Neural cell (in vitro differentiated cells): Measurements from ENCODE around the gene VWF. TPM values are rescaled to one million over a fixed set of nuclear protein-coding genes. Genes with fewer than 3 reads are reported as not detected.

Experiments
- H2AFZ ChIP-seq: fragments of 200-600, 300-800 bp; sonication (generic), shearing (Covaris generic); 2 replicates; pipeline ENCODE4 v1.6.0; 2014; ENCODE audit warnings: low read depth, mild to moderate bottlenecking, antibody characterized with exemption, low read length, moderate library complexity
- H3F3A ChIP-seq: fragments of 200-600 bp; shearing (Covaris generic); 2 replicates; pipeline ENCODE4 v1.6.1; 2016; ENCODE audit warnings: mild to moderate bottlenecking, moderate library complexity, mixed read lengths, antibody characterized with exemption, low read length; ENCODE audit not compliant: insufficient read depth, poor library complexity, severe bottlenecking
- H3K27ac ChIP-seq: fragments of 200-600, 300-800 bp; sonication (generic), shearing (Covaris generic); 2 replicates; pipeline ENCODE4 v1.5.1; 2014; ENCODE audit warnings: mild to moderate bottlenecking, low read length, moderate library complexity
- H3K27me3 ChIP-seq: fragments of 300-800, 200-600 bp; sonication (generic), shearing (Covaris generic); 2 replicates; pipeline ENCODE4 v1.6.0; 2014; ENCODE audit warnings: mild to moderate bottlenecking, low read depth, low read length, moderate library complexity; ENCODE audit not compliant: insufficient read depth
- H3K36me3 ChIP-seq: fragments of 300-800, 200-600 bp; sonication (generic), shearing (Covaris generic); 2 replicates; pipeline ENCODE4 v1.5.1; 2014; ENCODE audit warnings: mild to moderate bottlenecking, antibody characterized with exemption, low read length, moderate library complexity; ENCODE audit not compliant: insufficient read depth
- H3K4me2 ChIP-seq: fragments of 300-800, 200-600 bp; sonication (generic), shearing (Covaris generic); 2 replicates; pipeline ENCODE4 v1.6.0; 2014; ENCODE audit warnings: mild to moderate bottlenecking, low read length
- H3K4me3 ChIP-seq: fragments of 300-800, 200-600 bp; sonication (generic), shearing (Covaris generic); 2 replicates; pipeline ENCODE4 v1.5.1; 2014; ENCODE audit warnings: mild to moderate bottlenecking, low read length, moderate library complexity
- H3K79me2 ChIP-seq: fragments of 200-600 bp; shearing (Covaris generic); replicated peaks from 2 replicates; pipeline ENCODE4 v1.6.0; 2014; ENCODE audit warnings: mild to moderate bottlenecking, low read length, moderate library complexity; ENCODE audit not compliant: insufficient read depth
- H3K9ac ChIP-seq: fragments of 300-800, 200-600 bp; sonication (generic), shearing (Covaris generic); 2 replicates; pipeline ENCODE4 v1.6.1; 2016; ENCODE audit warnings: mild to moderate bottlenecking, low read length, mixed read lengths
- H3K9me2 ChIP-seq: fragments of 200-600 bp; shearing (Covaris generic); 2 replicates; pipeline ENCODE4 v1.6.1; 2016; ENCODE audit warnings: mild to moderate bottlenecking, low read length, mixed read lengths; ENCODE audit not compliant: insufficient read depth
- H3K9me3 ChIP-seq: fragments of 200-600, 300-800 bp; sonication (generic), shearing (Covaris generic); 2 replicates; pipeline ENCODE4 v1.6.1; 2016; ENCODE audit warnings: mild to moderate bottlenecking, mixed run types, low read length, moderate library complexity, mixed read lengths
- H4K20me1 ChIP-seq: fragments of 200-600 bp; shearing (Covaris generic); 2 replicates; pipeline ENCODE4 v1.6.1; 2016; ENCODE audit warnings: mild to moderate bottlenecking, mixed run types; ENCODE audit not compliant: insufficient read depth
- EP300 ChIP-seq: fragments of 450-650 bp; conservative IDR thresholded peaks from 2 replicates; pipeline ENCODE4 v1.6.1; 2014; ENCODE audit warnings: antibody characterized with exemption, mild to moderate bottlenecking, moderate library complexity; ENCODE audit not compliant: poor library complexity, severe bottlenecking
- EZH2 ChIP-seq: fragments of 200-600, 300-800 bp; shearing (Covaris generic), sonication (generic); IDR thresholded peaks from 2 replicates; pipeline ENCODE4 v1.6.1; 2014; ENCODE audit warnings: antibody characterized with exemption, low read length, borderline replicate concordance, mild to moderate bottlenecking; ENCODE audit not compliant: insufficient read depth, poor library complexity, severe bottlenecking
- MXI1 ChIP-seq: fragments of 450-650 bp; conservative IDR thresholded peaks from 2 replicates; pipeline ENCODE4 v1.6.1; 2014; ENCODE audit warnings: antibody characterized with exemption, mild to moderate bottlenecking; ENCODE audit not compliant: poor library complexity, severe bottlenecking
- POLR2AphosphoS5 ChIP-seq: IDR thresholded peaks from 2 replicates; pipeline ENCODE4 v1.6.1; 2012
- RAD21 ChIP-seq: fragments of 450-650 bp; conservative IDR thresholded peaks from 2 replicates; pipeline ENCODE4 v1.6.1; 2014; ENCODE audit warnings: antibody characterized with exemption, mild to moderate bottlenecking, moderate library complexity
- SMC3 ChIP-seq: fragments of 450-650 bp; conservative IDR thresholded peaks from 2 replicates; pipeline ENCODE4 v1.6.1; 2014; ENCODE audit warnings: antibody characterized with exemption, mild to moderate bottlenecking, moderate library complexity; ENCODE audit not compliant: poor library complexity
- TAF1 ChIP-seq: IDR thresholded peaks from 2 replicates; pipeline ENCODE4 v1.6.1; 2012; ENCODE audit warnings: low read depth
- polyA plus RNA-seq: library from polyadenylated mRNA; depleted of rRNA; stranded (reverse); fragments of >200 nt; gene quantifications from 2 replicates; pipeline ENCODE4 v1.2.3, GENCODE V29; 2014
- TF ChIP-seq, protein P1 (sequence below): fragments of 450-650 bp; IDR thresholded peaks from 2 replicates; pipeline ENCODE4 v1.5.1; 2014; ENCODE audit warnings: antibody characterized with exemption, mild to moderate bottlenecking, moderate library complexity; ENCODE audit not compliant: poor library complexity, severe bottlenecking
- TF ChIP-seq, protein P2 (sequence below): IDR thresholded peaks from 2 replicates; pipeline ENCODE4 v1.6.1; 2012; ENCODE audit warnings: borderline replicate concordance

The VWF gene
- polyA plus RNA-seq, 1 donor from 2014 or later, result not detected

DNA sequence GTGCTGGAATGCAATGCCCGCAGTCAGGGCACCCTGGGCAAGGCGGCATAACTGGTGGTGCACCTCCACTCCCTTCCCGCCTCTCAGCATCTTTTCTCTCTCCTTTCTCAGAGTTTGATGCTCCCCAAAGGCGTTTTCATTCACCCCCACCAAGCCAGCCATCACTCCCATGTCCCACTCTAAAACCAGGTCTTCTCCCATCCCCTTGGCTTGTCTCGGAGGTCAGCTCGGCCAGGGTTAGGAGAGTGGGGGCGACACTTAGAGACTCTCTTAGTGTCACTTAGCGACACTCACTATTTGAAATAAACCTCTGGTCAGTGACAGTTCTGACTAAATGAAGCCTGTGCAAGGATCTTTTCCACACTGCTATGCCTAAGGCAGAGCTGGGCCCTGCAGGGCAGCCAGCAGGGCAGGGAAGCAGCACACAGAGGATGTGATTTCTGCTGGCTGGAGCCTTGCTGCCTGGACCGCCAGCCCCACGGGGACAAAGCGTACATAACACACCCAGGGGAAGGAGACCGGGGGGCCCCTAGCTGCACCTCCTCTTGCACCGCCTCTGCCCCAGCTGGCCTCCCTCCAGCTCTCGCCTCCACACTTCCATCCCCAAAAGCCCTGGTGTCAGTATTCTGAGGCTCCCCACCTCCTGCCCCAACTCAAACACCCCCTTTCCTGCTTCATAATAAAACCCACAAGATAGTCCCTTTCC is 64.5 kb downstream of the VWF start:
- no peaks in the 10 kb centered on the region for H3K79me2 ChIP-seq
- no peaks in the 10 kb centered on the region for H3K27me3 ChIP-seq
- no peak overlapping the region for H3K9ac ChIP-seq
- H4K20me1 ChIP-seq, result no peaks in the 10 kb centered on the region
- H2AFZ ChIP-seq, result no peak overlapping the region
- TF ChIP-seq SMC3 (no peak), EP300 (no peak), TAF1 (no peak), MXI1 (no peak), RAD21 (no peak), EZH2 (no peak)
- TF ChIP-seq, protein P1, sequence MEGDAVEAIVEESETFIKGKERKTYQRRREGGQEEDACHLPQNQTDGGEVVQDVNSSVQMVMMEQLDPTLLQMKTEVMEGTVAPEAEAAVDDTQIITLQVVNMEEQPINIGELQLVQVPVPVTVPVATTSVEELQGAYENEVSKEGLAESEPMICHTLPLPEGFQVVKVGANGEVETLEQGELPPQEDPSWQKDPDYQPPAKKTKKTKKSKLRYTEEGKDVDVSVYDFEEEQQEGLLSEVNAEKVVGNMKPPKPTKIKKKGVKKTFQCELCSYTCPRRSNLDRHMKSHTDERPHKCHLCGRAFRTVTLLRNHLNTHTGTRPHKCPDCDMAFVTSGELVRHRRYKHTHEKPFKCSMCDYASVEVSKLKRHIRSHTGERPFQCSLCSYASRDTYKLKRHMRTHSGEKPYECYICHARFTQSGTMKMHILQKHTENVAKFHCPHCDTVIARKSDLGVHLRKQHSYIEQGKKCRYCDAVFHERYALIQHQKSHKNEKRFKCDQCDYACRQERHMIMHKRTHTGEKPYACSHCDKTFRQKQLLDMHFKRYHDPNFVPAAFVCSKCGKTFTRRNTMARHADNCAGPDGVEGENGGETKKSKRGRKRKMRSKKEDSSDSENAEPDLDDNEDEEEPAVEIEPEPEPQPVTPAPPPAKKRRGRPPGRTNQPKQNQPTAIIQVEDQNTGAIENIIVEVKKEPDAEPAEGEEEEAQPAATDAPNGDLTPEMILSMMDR, result no peak
- TF ChIP-seq, protein P2, sequence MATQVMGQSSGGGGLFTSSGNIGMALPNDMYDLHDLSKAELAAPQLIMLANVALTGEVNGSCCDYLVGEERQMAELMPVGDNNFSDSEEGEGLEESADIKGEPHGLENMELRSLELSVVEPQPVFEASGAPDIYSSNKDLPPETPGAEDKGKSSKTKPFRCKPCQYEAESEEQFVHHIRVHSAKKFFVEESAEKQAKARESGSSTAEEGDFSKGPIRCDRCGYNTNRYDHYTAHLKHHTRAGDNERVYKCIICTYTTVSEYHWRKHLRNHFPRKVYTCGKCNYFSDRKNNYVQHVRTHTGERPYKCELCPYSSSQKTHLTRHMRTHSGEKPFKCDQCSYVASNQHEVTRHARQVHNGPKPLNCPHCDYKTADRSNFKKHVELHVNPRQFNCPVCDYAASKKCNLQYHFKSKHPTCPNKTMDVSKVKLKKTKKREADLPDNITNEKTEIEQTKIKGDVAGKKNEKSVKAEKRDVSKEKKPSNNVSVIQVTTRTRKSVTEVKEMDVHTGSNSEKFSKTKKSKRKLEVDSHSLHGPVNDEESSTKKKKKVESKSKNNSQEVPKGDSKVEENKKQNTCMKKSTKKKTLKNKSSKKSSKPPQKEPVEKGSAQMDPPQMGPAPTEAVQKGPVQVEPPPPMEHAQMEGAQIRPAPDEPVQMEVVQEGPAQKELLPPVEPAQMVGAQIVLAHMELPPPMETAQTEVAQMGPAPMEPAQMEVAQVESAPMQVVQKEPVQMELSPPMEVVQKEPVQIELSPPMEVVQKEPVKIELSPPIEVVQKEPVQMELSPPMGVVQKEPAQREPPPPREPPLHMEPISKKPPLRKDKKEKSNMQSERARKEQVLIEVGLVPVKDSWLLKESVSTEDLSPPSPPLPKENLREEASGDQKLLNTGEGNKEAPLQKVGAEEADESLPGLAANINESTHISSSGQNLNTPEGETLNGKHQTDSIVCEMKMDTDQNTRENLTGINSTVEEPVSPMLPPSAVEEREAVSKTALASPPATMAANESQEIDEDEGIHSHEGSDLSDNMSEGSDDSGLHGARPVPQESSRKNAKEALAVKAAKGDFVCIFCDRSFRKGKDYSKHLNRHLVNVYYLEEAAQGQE, result no peak
- H3K9me2 ChIP-seq, result no peaks in the 10 kb centered on the region
- H3K9me3 ChIP-seq, result no peaks in the 10 kb centered on the region
- no peak overlapping the region for H3K4me2 ChIP-seq
- H3K36me3 ChIP-seq, result no peaks in the 10 kb centered on the region
- no peak overlapping the region for H3K27ac ChIP-seq
- no peaks in the 10 kb centered on the region for H3F3A ChIP-seq
- no peak overlapping the region for H3K4me3 ChIP-seq

DNA sequence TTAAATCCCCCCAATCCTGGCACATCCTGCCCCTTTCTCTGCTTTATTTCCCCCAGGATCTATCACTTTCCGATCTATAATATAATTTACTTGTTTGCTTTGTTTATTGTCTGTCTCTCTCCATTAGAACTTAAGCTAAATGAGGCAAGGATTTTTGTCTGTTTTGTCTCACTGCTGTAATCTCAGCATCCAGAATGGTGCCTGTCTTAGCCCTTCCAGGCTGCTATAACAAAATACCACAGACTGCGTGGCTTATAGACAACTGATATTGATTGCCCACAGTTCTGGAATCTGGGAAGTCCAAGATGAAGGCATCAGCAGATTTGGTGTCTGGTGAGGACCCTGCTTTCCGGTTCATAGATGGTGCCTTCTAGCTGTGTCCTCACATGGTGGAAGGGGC is 65.2 kb downstream of the VWF start:
- Histone ChIP-seq H3F3A (no peaks in the 10 kb centered on the region), H3K36me3 (no peaks in the 10 kb centered on the region), H4K20me1 (no peaks in the 10 kb centered on the region), H3K27me3 (no peaks in the 10 kb centered on the region), H3K4me2 (no peak overlapping the region), H3K9ac (no peak overlapping the region), H3K27ac (no peak overlapping the region), H3K79me2 (no peaks in the 10 kb centered on the region), H2AFZ (no peak overlapping the region), H3K9me2 (no peaks in the 10 kb centered on the region), H3K9me3 (no peaks in the 10 kb centered on the region), H3K4me3 (no peak overlapping the region)
- TF ChIP-seq, protein P1, result no peak
- TF ChIP-seq POLR2AphosphoS5 (no peak), RAD21 (no peak), EP300 (no peak)
